HG03108 (cell line): ENCODE results near the gene SIGLEC14.
"Not testable (repeated sequence)": the region's sequence is repeated elsewhere in the genome, so short reads cannot be mapped to it uniquely, and the experiment has no call there.

Source experiments
- ATAC-seq: cut with Tn5 transposase; IDR thresholded peaks from one replicate; pipeline ENCODE4 v1.9.1; 2021; ENCODE audit warnings: moderate library complexity; ENCODE audit not compliant: unreplicated experiment

Gene SIGLEC14, protein sequence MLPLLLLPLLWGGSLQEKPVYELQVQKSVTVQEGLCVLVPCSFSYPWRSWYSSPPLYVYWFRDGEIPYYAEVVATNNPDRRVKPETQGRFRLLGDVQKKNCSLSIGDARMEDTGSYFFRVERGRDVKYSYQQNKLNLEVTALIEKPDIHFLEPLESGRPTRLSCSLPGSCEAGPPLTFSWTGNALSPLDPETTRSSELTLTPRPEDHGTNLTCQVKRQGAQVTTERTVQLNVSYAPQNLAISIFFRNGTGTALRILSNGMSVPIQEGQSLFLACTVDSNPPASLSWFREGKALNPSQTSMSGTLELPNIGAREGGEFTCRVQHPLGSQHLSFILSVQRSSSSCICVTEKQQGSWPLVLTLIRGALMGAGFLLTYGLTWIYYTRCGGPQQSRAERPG

DNA sequence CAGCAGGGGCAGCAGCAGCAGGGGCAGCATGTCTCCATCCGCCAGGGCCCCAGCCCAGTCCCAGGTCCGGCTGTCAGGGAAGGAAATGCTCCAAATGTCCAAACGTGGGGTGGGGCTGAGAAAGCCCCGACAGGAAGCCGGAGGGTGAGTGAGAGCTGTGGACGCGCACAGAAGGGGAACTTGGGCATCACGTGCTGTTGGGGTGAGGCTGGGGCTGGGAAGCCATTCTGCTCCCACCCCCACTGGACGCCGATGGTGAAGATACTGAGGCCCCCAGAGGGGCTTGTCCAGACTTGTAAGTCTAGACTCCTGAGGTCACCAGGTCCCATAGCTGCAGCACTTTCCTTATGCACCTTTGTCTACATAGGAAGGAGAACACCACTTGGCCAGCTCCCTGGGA lies at the start of gene SIGLEC14:
TSS of gene SIGLEC14 (minus strand) at position 96 of the 400 bp plus-strand sequence. CDS start at position 30, 66 bp downstream.
- not testable (repeated sequence) for ATAC-seq

DNA sequence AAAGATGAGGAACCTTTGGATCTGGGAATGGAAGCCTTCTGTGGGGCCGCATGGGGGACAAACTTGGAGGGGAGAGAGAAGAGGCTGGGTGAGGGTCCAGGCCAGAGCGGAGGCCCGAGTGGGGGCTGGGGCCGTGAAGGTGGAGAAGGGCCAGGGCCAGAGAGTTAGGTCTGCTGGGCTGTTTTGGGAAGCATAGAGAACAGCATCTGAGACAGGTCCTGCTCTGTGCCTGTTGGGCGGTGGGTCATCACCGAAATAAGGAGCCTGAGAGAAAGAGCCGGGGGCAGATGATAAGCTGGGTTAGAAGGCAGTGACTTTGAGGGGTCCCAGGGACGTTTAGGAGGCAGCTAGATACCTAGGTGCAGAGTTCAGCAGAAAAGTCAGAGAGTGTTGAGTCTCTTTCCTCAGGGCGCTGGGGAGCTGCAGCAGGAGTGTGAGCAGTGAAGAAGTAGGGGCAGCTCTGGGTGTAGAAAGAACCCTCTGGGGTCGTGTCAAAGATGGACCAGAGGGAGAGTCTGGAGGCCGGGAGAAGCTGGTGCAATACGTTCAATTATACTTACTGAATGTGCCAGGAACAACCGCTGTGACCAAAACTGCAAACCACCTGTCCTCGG lies 49.2 kb upstream of the SIGLEC14 start:
- ATAC-seq, result no peak

GRCh38 chr19:51695088-51695487 lies 48.5 kb upstream of the SIGLEC14 start:
- no peak for ATAC-seq

DNA sequence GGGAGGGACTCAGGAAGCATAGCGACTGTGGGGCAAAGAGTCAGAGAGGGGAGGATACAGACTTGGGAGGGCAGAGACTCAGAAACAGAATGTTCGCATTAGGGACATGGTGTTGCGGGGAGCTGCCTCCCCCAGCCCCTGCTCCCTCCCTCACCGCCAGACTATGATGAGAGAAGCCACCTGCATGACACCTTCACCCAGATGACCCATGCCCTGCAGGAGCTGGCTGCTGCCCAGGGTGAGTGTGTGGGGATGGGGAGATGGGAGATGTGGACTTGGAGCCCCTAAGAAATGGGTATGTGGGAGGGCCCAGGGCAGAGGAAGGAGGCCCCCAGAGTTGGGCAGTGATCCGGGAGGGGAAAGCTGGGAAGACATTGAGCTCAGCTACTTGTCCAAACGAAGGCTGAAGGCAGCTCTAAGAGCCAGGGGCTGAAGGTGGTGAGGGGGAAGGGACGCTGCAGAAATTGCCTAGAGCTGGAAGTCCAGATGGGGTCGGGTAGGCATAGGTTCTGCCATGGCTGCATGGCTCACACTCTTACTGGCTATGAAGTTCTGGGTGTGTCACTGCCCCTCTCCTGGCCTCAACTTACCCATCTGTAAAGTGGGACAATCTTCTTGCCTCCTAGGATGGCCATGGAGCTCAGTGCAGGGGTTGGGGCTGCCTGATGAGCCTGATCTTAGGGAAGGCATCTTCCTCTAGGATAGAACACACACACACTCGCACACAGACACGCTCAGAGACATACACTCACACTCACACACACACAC lies 47.9 kb upstream of the SIGLEC14 start:
- no peak for ATAC-seq

- no peak for ATAC-seq
Observed at GRCh38 chr19:51693819-51694218, 47.2 kb upstream of the SIGLEC14 start.

GRCh38 chr19:51693260-51693659 lies 46.6 kb upstream of the SIGLEC14 start, which contains the start of gene SPACA6:
Gene SPACA6, plus strand, starts transcription at chr19:51693330. Its CDS starts 197 bp downstream, at chr19:51693527.
- no peak for ATAC-seq

- no peak for ATAC-seq
Observed at GRCh38 chr19:51692468-51692867, 45.8 kb upstream of the SIGLEC14 start.

DNA sequence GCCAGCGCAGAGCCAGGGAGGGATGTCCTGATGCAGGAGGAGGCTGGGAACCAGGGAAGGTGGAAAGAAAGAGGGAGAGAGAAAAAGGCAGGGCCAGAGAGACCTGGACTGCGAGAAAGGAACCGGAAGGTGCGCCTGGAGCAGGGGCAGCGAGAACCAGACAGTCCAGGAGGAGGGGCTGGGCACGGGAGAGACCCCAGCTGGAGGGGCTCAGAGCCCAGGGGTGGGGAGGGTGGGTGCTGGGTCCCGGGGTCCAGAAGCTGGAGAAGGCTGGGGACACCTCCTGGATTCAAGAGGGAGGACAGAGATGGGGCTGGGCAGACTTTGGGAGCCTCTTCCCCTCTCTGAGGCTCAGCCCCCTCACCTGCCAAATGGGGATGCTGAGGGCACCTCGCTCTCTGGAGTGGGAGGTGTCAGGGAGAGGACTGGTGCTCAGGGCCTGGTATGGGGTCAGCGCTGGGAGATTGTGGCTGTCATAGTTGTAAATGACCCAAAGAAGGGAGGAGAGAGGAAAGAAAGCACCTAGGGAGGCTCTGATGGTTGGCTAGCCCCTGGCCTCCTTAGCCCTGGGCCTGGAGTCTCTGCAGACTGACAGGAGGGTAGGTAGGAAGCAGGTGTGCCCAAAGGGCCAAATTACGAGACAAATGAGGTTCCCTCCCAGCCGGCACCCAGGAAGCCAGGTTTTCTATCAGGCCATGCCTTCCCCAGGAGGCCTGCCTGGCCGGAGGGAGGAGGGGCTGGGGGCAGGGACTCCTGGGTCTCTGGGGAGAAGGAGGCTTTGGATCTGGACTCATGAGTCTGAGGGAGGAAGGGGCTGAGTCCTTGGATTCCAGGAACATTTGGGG lies 45.2 kb upstream of the SIGLEC14 start:
- ATAC-seq, result no peak

DNA sequence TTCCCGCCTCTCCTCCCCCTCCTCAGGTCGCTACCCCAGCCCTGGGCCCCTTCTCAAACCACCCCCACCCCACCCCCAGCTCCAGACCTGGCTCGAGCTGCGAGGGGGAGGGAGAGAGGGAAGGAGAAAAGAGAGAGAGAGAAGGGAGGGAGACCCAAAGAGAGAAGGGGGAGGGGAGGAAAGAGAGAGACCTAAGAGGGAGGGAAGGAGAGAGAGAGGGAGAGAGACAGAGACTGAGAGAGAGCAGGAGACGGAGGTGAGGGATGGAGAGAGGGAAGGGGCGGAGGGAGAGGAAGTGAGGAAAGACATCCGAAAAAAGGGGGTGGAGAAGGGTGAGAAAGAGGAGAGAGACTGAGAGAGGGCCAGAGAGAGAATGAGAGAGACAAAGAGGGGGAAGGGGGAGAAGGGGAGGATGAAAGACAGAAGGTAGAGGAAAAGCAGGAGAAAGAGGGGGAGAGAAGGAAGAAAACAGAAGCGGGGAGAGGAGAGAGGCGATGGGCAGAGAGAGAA lies 44.5 kb upstream of the SIGLEC14 start:
- no peak for ATAC-seq

GRCh38 chr19:51690454-51691073 lies 43.9 kb upstream of the SIGLEC14 start:
- ATAC-seq, result no peak

- ATAC-seq, result no peak
Observed at GRCh38 chr19:51689751-51690453, 43.3 kb upstream of the SIGLEC14 start.

- ATAC-seq, result no peak
Observed at GRCh38 chr19:51688671-51689571, 42.3 kb upstream of the SIGLEC14 start.

GRCh38 chr19:51687791-51688670 lies 41.4 kb upstream of the SIGLEC14 start:
- ATAC-seq, result no peak

DNA sequence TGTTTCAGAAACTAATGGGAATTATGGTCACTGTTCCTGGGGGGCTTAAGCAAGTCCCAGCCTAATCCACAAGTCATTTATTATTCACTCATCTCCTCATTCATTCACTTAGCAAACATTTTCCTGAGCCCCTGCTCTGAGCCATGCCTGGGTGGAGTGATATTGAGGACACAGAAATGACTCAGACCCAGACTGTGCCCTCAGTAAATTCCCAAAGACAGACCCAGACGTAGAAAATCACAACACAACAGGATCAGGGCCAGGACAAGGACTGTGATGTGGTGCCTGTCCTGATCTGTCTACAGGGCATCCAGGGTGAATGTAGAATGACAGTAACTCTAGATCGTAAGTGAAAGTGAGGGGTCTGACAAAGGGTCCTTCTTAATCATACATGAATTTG lies 39.5 kb upstream of the SIGLEC14 start:
- no peak for ATAC-seq

- ATAC-seq, result no peak
Observed at GRCh38 chr19:51681286-51681941, 34.8 kb upstream of the SIGLEC14 start.

- ATAC-seq, result no peak
Observed at GRCh38 chr19:51680474-51680873, 33.8 kb upstream of the SIGLEC14 start.

DNA sequence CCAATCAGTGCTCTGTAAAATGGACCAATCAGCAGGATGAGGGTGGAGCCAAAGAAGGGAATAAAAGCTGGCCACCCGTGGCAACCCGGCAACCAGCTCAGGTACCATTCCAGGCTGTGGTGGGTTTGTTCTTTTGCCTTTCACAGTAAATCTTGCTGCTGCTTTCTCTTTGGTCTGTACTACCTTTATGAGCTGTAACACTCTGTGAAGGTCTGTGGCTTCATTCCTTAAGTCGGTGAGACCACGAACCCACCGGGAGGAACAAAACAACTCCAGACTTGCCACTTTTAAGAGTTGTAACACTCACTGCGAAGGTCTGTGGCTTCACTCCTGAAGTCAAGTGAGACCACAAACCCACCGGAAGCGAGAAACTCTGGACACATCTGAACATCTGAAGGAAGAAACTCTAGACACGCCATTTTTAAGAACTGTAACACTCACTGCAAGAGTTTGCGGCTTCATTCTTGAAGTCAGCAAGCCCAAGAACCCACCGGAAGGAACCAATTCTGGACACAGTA lies 30.0 kb upstream of the SIGLEC14 start:
- no peak for ATAC-seq
